ENCODE data around the gene CA10.

CA10 gene

GRCh38 chr17:51813784-51814174 is 344.7 kb downstream of the CA10 start:
- Histone ChIP-seq H3K4me2 (ENCODE audit: low read length) (no peak overlapping the region), H3K27me3 (ENCODE audit: control insufficient read depth, low read length) (no peaks in the 10 kb centered on the region), H3F3A (ENCODE audit: control insufficient read depth, insufficient read depth) (no peaks in the 10 kb centered on the region), H3K9me2 (replicated peaks; ENCODE audit: control insufficient read depth, low read length) (no peaks in the 10 kb centered on the region), H3K27ac (ENCODE audit: low read depth, low read length) (no peak overlapping the region), H3K9me3 (ENCODE audit: control insufficient read depth, insufficient read depth, low read length) (no peaks in the 10 kb centered on the region), H3K36me3 (ENCODE audit: control insufficient read depth, low read length) (no peaks in the 10 kb centered on the region), H3K4me1 (ENCODE audit: control insufficient read depth, low read length) (no peaks in the 10 kb centered on the region), H4K20me1 (ENCODE audit: control insufficient read depth, insufficient read depth, low read depth, low read length) (no peaks in the 10 kb centered on the region), H3K4me3 (ENCODE audit: low read length) (no peak overlapping the region), H3K79me2 (ENCODE audit: control insufficient read depth, low read length) (no peaks in the 10 kb centered on the region)
- TF ChIP-seq EZH2phosphoT487 (IDR thresholded peaks at IDR 0.05; ENCODE audit: borderline replicate concordance, low read length) (no peak), CTCF (IDR thresholded peaks at IDR 0.05; ENCODE audit: low read depth, low read length, poor library complexity, severe bottlenecking) (no peak)

GRCh38 chr17:51813140-51813783 is 345.3 kb downstream of the CA10 start:
- Histone ChIP-seq H3K4me3 (ENCODE audit: low read length) (no peak overlapping the region), H3K79me2 (ENCODE audit: control insufficient read depth, low read length) (no peaks in the 10 kb centered on the region), H3K4me2 (ENCODE audit: low read length) (no peak overlapping the region), H3K4me1 (ENCODE audit: control insufficient read depth, low read length) (no peaks in the 10 kb centered on the region), H3K9me3 (ENCODE audit: control insufficient read depth, insufficient read depth, low read length) (no peaks in the 10 kb centered on the region), H3K9me2 (replicated peaks; ENCODE audit: control insufficient read depth, low read length) (no peaks in the 10 kb centered on the region), H3K36me3 (ENCODE audit: control insufficient read depth, low read length) (no peaks in the 10 kb centered on the region), H3K27ac (ENCODE audit: low read depth, low read length) (no peak overlapping the region), H3F3A (ENCODE audit: control insufficient read depth, insufficient read depth) (no peaks in the 10 kb centered on the region), H4K20me1 (ENCODE audit: control insufficient read depth, insufficient read depth, low read depth, low read length) (no peaks in the 10 kb centered on the region), H3K27me3 (ENCODE audit: control insufficient read depth, low read length) (no peaks in the 10 kb centered on the region)
- TF ChIP-seq EZH2phosphoT487 (IDR thresholded peaks at IDR 0.05; ENCODE audit: borderline replicate concordance, low read length) = no peak
- TF ChIP-seq CTCF (IDR thresholded peaks at IDR 0.05; ENCODE audit: low read depth, low read length, poor library complexity, severe bottlenecking) = no peak

GRCh38 chr17:51807460-51807859 is 351.1 kb downstream of the CA10 start:
- TF ChIP-seq EZH2phosphoT487 (IDR thresholded peaks at IDR 0.05; ENCODE audit: borderline replicate concordance, low read length) (no peak), CTCF (IDR thresholded peaks at IDR 0.05; ENCODE audit: low read depth, low read length, poor library complexity, severe bottlenecking) (no peak)
- H3K27ac ChIP-seq (ENCODE audit: low read depth, low read length) = no peak overlapping the region
- H3K27me3 ChIP-seq (ENCODE audit: control insufficient read depth, low read length) = no peaks in the 10 kb centered on the region
- no peaks in the 10 kb centered on the region for H3K79me2 ChIP-seq (ENCODE audit: control insufficient read depth, low read length)
- no peaks in the 10 kb centered on the region for H3K4me1 ChIP-seq (ENCODE audit: control insufficient read depth, low read length)
- H3K36me3 ChIP-seq (ENCODE audit: control insufficient read depth, low read length) = no peaks in the 10 kb centered on the region
- H4K20me1 ChIP-seq (ENCODE audit: control insufficient read depth, insufficient read depth, low read depth, low read length) = no peaks in the 10 kb centered on the region
- H3K9me2 ChIP-seq (replicated peaks; ENCODE audit: control insufficient read depth, low read length) = no peaks in the 10 kb centered on the region
- no peaks in the 10 kb centered on the region for H3F3A ChIP-seq (ENCODE audit: control insufficient read depth, insufficient read depth)
- H3K4me3 ChIP-seq (ENCODE audit: low read length) = no peak overlapping the region
- H3K9me3 ChIP-seq (ENCODE audit: control insufficient read depth, insufficient read depth, low read length) = no peaks in the 10 kb centered on the region
- no peak overlapping the region for H3K4me2 ChIP-seq (ENCODE audit: low read length)

Measured in DOHH2 (cell line).